Heart right ventricle (tissue), 16 donors: Measurements from ENCODE around the gene PSAPL1. TPM values are rescaled to one million over a fixed set of nuclear protein-coding genes. Genes with fewer than 3 reads are reported as not detected.
A peak's percentile ranks its signal among the peaks of the same experiment; 100 is the strongest.

ENCODE experiments used
- ATAC-seq, 8 donors: fragments of 200-7000 bp; cut with Tn5 transposase; one replicate each; pipeline ENCODE4 v1.9.1; 2020; ENCODE audit warnings: mild to moderate bottlenecking in 8 of 8, moderate library complexity in 8 of 8, moderate number of reproducible peaks in 1 of 8
- DNase-seq, 2 donors: peaks; one replicate each; pipeline ENCODE4 v3.0.0-alpha.2; 2020
- H3K27ac ChIP-seq, 10 donors: fragments of 200-600 bp; sonication (generic) in 2 of 10; one replicate each; pipeline versions ENCODE4 v1.5.0 to v1.8.0; 2020 to 2022; ENCODE audit warnings: mild to moderate bottlenecking in 3 of 10
- H3K27me3 ChIP-seq, 7 donors: fragments of 200-600 bp; one replicate each; pipeline ENCODE4 v1.8.0; 2021 to 2022; ENCODE audit warnings: mild to moderate bottlenecking in 2 of 7
- H3K36me3 ChIP-seq, 9 donors: fragments of 200-600 bp; sonication (generic) in 1 of 9; one replicate each; pipeline versions ENCODE4 v1.5.0 to v1.8.0; 2020 to 2022; ENCODE audit warnings: mild to moderate bottlenecking in 2 of 9
- H3K4me1 ChIP-seq, 9 donors: fragments of 200-600 bp; sonication (generic) in 1 of 9; one replicate each; pipeline versions ENCODE4 v1.5.0 to v1.8.0; 2020 to 2022; ENCODE audit warnings: mild to moderate bottlenecking in 4 of 9
- H3K4me3 ChIP-seq, 10 donors: fragments of 200-600 bp; sonication (generic) in 2 of 10; one replicate each; pipeline versions ENCODE4 v1.5.0 to v1.8.0; 2020 to 2022; ENCODE audit warnings: mild to moderate bottlenecking in 7 of 10, moderate library complexity in 2 of 10
- H3K9me3 ChIP-seq, 11 donors: fragments of 200-600 bp in 10 of 11; sonication (generic) in 2 of 11; one replicate each; pipeline versions ENCODE4 v1.5.0 to v1.8.0; 2013 to 2022; ENCODE audit warnings: mild to moderate bottlenecking in 2 of 11, control low read depth in 1 of 11, moderate library complexity in 1 of 11
- CTCF ChIP-seq, 9 donors: fragments of 200-600 bp; sonication (generic) in 2 of 9; IDR thresholded peaks; one replicate each; pipeline versions ENCODE4 v1.5.0 to v1.8.0; 2021 to 2022; ENCODE audit warnings: antibody characterized with exemption in 9 of 9, mild to moderate bottlenecking in 5 of 9, moderate library complexity in 1 of 9
- WGBS, 2 donors: extraction: QIAGEN DNeasy Blood & Tissue Kit; methylation state at CpG; one replicate each; pipeline ENCODE4 v1.1.7; 2013; ENCODE audit warnings: inconsistent platforms in 1 of 2; 5-methylcytosine and 5-hydroxymethylcytosine counted together
- intact Hi-C, 10 donors: fragments of 100-400 bp; cut with DNase I; formaldehyde crosslinking; loops; one replicate each; pipeline versions ENCODE4 v1.11.1 to v1.14.2; 2022
- polyA plus RNA-seq, 2 donors: library from polyadenylated mRNA; stranded (reverse); fragments of 200-250 nt; gene quantifications; one replicate each; pipeline ENCODE4 v1.2.3, GENCODE V29; 2013
- total RNA-seq, 10 donors: library from RNA; stranded (reverse); fragmentation: NEBNext Ultra II Directional in 3 of 10; extraction: Animal tissue kit (Norgen Biotek cat#: 25700) in 3 of 10; gene quantifications; one replicate each; pipeline versions ENCODE4 v1.2.1 to v1.2.4, GENCODE V29; 2021 to 2023
- donor health status: Arrhythmogenic right ventricular cardiomyopathy.
- donor health status: ischemic (EF 13 %, LVEDD 7.1; RV severe dilation, severe dysfunction).
- donor health status: healthy with polysubstance abuse.
- donor health status: DM: no; HTN: yes; CAD: no.
- donor health status: DM: no; HTN: no; CAD: no.
- donor health status: ischemic (EF 25% LVEDD 6.9; RV normal size, moderate dysfunction).
- donor health status: ischemic (EF 25% LVEDD 5.7; RV mildly dilated, moderate dysfunction).
- donor health status: healthy.
- donor health status: DM: yes; HTN: yes; CAD: no.
- donor health status: Ischemic cardiomyopathy.
- donor health status: ischemic (EF 35%, LVEDD 5.7; RV mildly dilated, moderate dysfunction).
- donor health status: nonischemic (EF 11% LVEDD 7.7; RV severe dilation, severe dysfunction).
- donor health status: DM: yes; HTN: yes; CAD: no.
- donor health status: PGD.
- donor health status: ischemic (EF 29% LVEDD 5.4; RV normal size, mild dysfunction).
- donor health status: nonischemic (EF 23%, LVEDD 6.1; RV moderate dilation, normal function).

Gene PSAPL1
- total and polyA plus RNA-seq, 12 donors, result 0.05 TPM; not detected in 11

- intact Hi-C loops, result no loop called here
- WGBS, 2 donors, result 58 to 67% methylated on average over 32 of the region's 32 CpGs
- Histone ChIP-seq H3K4me3 (no peak overlapping the region), H3K27me3 (peaks cover 0 to 15% (median 7%) of the 10 kb centered on the region in 7 donors), H3K36me3 (no peaks in the 10 kb centered on the region), H3K9me3 (no peaks in the 10 kb centered on the region), H3K4me1 (peaks cover 0 to 6% (median 0%) of the 10 kb centered on the region in 9 donors), H3K27ac (no peak overlapping the region)
- peak in 5 of 9 donors; percentile 13 to 39 (median 34) for TF ChIP-seq CTCF (IDR thresholded peaks at IDR 0.05)
- DNase-seq (no peak), ATAC-seq (peak in 6 of 8 donors; percentile 15 to 56 (median 42))
Measured at GRCh38 chr4:7392438-7393421, 42.0 kb downstream of the PSAPL1 start.

GRCh38 chr4:7391637-7392437, 42.9 kb downstream of the PSAPL1 start:
- DNase-seq, result no peak
- Histone ChIP-seq H3K4me3 (no peak overlapping the region), H3K27me3 (peaks cover 0 to 15% (median 7%) of the 10 kb centered on the region in 7 donors), H3K27ac (no peak overlapping the region), H3K9me3 (no peaks in the 10 kb centered on the region), H3K4me1 (peaks cover 0 to 6% (median 0%) of the 10 kb centered on the region in 9 donors), H3K36me3 (no peaks in the 10 kb centered on the region)
- 78 to 89% methylated on average over 18 of the region's 18 CpGs for WGBS, 2 donors
- no peak for TF ChIP-seq CTCF (IDR thresholded peaks at IDR 0.05)
- intact Hi-C loops, result no loop called here
- ATAC-seq, result no peak

- peaks cover 0 to 6% (median 0%) of the 10 kb centered on the region in 9 donors for H3K4me1 ChIP-seq
- no peak overlapping the region for H3K27ac ChIP-seq
- no peaks in the 10 kb centered on the region for H3K9me3 ChIP-seq
- H3K27me3 ChIP-seq, result peaks cover 0 to 15% (median 7%) of the 10 kb centered on the region in 7 donors
- no peak for TF ChIP-seq CTCF (IDR thresholded peaks at IDR 0.05)
- DNase-seq (no peak), ATAC-seq (no peak)
- 82% methylated on average over 18 of the region's 18 CpGs for WGBS, 2 donors
- no peaks in the 10 kb centered on the region for H3K36me3 ChIP-seq
- intact Hi-C loops, result no loop called here
- H3K4me3 ChIP-seq, result no peak overlapping the region
Measured at GRCh38 chr4:7390906-7391636, 43.7 kb downstream of the PSAPL1 start.

GRCh38 chr4:7390336-7390735, 44.4 kb downstream of the PSAPL1 start:
- WGBS, 2 donors, result 87 to 91% methylated on average over 13 of the region's 13 CpGs
- Histone ChIP-seq H3K4me1 (peaks cover 0 to 6% (median 0%) of the 10 kb centered on the region in 9 donors), H3K27me3 (peaks cover 0 to 15% (median 7%) of the 10 kb centered on the region in 7 donors), H3K27ac (no peak overlapping the region), H3K9me3 (no peaks in the 10 kb centered on the region), H3K36me3 (no peaks in the 10 kb centered on the region), H3K4me3 (no peak overlapping the region)
- no peak for DNase-seq
- intact Hi-C loops, result no loop called here
- ATAC-seq, result no peak
- no peak for TF ChIP-seq CTCF (IDR thresholded peaks at IDR 0.05)
